ENCODE measurements around the gene NIPBL. TPM values are rescaled to one million over a fixed set of nuclear protein-coding genes. Genes with fewer than 3 reads are reported as not detected.

NIPBL gene
- total RNA-seq, 1 experiment from 2014 or later, result 124 TPM

- ChIA-PET POLR2A (ENCODE audit: unreplicated experiment) (no interaction called here), CTCF (no interaction called here)
- Histone ChIP-seq H4K20me1 (ENCODE audit: insufficient read depth) (peaks cover 5% of the 10 kb centered on the region; the same call in 1 of the 2 replicates), H3K27me3 (ENCODE audit: insufficient read depth, low read depth) (no peaks in the 10 kb centered on the region), H2AFZ (no peak overlapping the region), H3K36me3 (ENCODE audit: low read depth) (peaks cover 37% of the 10 kb centered on the region), H3K9me2 (ENCODE audit: insufficient read depth) (no peaks in the 10 kb centered on the region), H3K4me3 (no peak overlapping the region), H3K4me2 (no peak overlapping the region), H3K79me2 (ENCODE audit: low read depth) (no peaks in the 10 kb centered on the region), H3K4me1 (replicated peaks; ENCODE audit: insufficient read depth) (no peaks in the 10 kb centered on the region), H3K9me3 (ENCODE audit: insufficient read depth, low read depth) (no peaks in the 10 kb centered on the region), H3F3A (ENCODE audit: insufficient read depth, low read depth) (no peaks in the 10 kb centered on the region; the same call in none of the 2 replicates), H3K27ac (no peak overlapping the region)
- DNase-seq, result no peak
- intact Hi-C loops (cut with micrococcal nuclease; ENCODE audit: unreplicated experiment), result loop anchor here (10.0 kb wide), 1 partner anchor 249 kb away; no protein-coding TSS in a partner anchor
- no peak for TF ChIP-seq EZH2 (IDR thresholded peaks at IDR 0.05; ENCODE audit: low read depth)
- TF ChIP-seq, protein P1, sequence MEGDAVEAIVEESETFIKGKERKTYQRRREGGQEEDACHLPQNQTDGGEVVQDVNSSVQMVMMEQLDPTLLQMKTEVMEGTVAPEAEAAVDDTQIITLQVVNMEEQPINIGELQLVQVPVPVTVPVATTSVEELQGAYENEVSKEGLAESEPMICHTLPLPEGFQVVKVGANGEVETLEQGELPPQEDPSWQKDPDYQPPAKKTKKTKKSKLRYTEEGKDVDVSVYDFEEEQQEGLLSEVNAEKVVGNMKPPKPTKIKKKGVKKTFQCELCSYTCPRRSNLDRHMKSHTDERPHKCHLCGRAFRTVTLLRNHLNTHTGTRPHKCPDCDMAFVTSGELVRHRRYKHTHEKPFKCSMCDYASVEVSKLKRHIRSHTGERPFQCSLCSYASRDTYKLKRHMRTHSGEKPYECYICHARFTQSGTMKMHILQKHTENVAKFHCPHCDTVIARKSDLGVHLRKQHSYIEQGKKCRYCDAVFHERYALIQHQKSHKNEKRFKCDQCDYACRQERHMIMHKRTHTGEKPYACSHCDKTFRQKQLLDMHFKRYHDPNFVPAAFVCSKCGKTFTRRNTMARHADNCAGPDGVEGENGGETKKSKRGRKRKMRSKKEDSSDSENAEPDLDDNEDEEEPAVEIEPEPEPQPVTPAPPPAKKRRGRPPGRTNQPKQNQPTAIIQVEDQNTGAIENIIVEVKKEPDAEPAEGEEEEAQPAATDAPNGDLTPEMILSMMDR (conservative IDR thresholded peaks at IDR 0.05), result no peak
- BruUV-seq (replicated peaks), result no TSS peak
Observed at GRCh38 chr5:37055383-37055990, 178.9 kb downstream of the NIPBL start.

- Histone ChIP-seq H3K27ac (no peak overlapping the region), H3K4me1 (replicated peaks; ENCODE audit: insufficient read depth) (no peaks in the 10 kb centered on the region), H3K4me2 (no peak overlapping the region), H3F3A (ENCODE audit: insufficient read depth, low read depth) (no peaks in the 10 kb centered on the region; the same call in none of the 2 replicates), H3K9me3 (ENCODE audit: insufficient read depth, low read depth) (no peaks in the 10 kb centered on the region), H3K9me2 (ENCODE audit: insufficient read depth) (no peaks in the 10 kb centered on the region), H2AFZ (no peak overlapping the region), H3K27me3 (ENCODE audit: insufficient read depth, low read depth) (no peaks in the 10 kb centered on the region), H3K36me3 (ENCODE audit: low read depth) (peaks cover 29% of the 10 kb centered on the region), H4K20me1 (ENCODE audit: insufficient read depth) (peaks cover 5% of the 10 kb centered on the region; the same call in 1 of the 2 replicates), H3K4me3 (no peak overlapping the region), H3K79me2 (ENCODE audit: low read depth) (no peaks in the 10 kb centered on the region)
- ChIA-PET POLR2A (ENCODE audit: unreplicated experiment) (no interaction called here), CTCF (no interaction called here)
- TF ChIP-seq, protein P1 (conservative IDR thresholded peaks at IDR 0.05), result no peak
- no peak for TF ChIP-seq EZH2 (IDR thresholded peaks at IDR 0.05; ENCODE audit: low read depth)
- intact Hi-C loops (cut with micrococcal nuclease; ENCODE audit: unreplicated experiment), result loop anchor here (10.0 kb wide), 1 partner anchor 248 kb away; no protein-coding TSS in a partner anchor
- no TSS peak for BruUV-seq (replicated peaks)
- no peak for DNase-seq
Observed at GRCh38 chr5:37056762-37057161, 180.2 kb downstream of the NIPBL start.

GRCh38 chr5:37060030-37060429 lies 183.5 kb downstream of the NIPBL start:
- intact Hi-C loops (cut with micrococcal nuclease; ENCODE audit: unreplicated experiment), result no loop called here
- Histone ChIP-seq H3K9me3 (ENCODE audit: insufficient read depth, low read depth) (no peaks in the 10 kb centered on the region), H3K4me3 (no peak overlapping the region), H3K36me3 (ENCODE audit: low read depth) (peaks cover 31% of the 10 kb centered on the region), H3F3A (ENCODE audit: insufficient read depth, low read depth) (peaks cover 7% of the 10 kb centered on the region), H3K4me2 (no peak overlapping the region), H3K27ac (no peak overlapping the region), H3K9me2 (ENCODE audit: insufficient read depth) (no peaks in the 10 kb centered on the region), H3K79me2 (ENCODE audit: low read depth) (no peaks in the 10 kb centered on the region), H4K20me1 (ENCODE audit: insufficient read depth) (peaks cover 5% of the 10 kb centered on the region; the same call in 1 of the 2 replicates), H2AFZ (no peak overlapping the region), H3K27me3 (ENCODE audit: insufficient read depth, low read depth) (no peaks in the 10 kb centered on the region), H3K4me1 (replicated peaks; ENCODE audit: insufficient read depth) (no peaks in the 10 kb centered on the region)
- DNase-seq, result no peak
- TF ChIP-seq, protein P1 (conservative IDR thresholded peaks at IDR 0.05), result no peak
- no peak for TF ChIP-seq EZH2 (IDR thresholded peaks at IDR 0.05; ENCODE audit: low read depth)
- POLR2A ChIA-PET (ENCODE audit: unreplicated experiment), result interaction anchor here (0.6 kb wide), 1 partner anchor 91 kb away, joined by 3 read pairs; no protein-coding TSS in a partner anchor
- CTCF ChIA-PET, result interaction anchor here (1.1 kb wide), 1 partner anchor 17 kb away, joined by 3 read pairs; no protein-coding TSS in a partner anchor
- no TSS peak for BruUV-seq (replicated peaks)
